SK-N-SH treated with all-trans-retinoic acid at 6 μM for 48 hours (cell line): ENCODE data around the gene PANK3.

ENCODE experiments used
- ATAC-seq: fragments of 200-7000 bp; cut with Tn5 transposase; 3 replicates; pipeline ENCODE4 v1.9.1; 2020; ENCODE audit warnings: mild to moderate bottlenecking, moderate library complexity
- ARNTL ChIP-seq: fragments of 450-650 bp; formaldehyde crosslinking; IDR thresholded peaks from 2 replicates; pipeline ENCODE4 v1.5.0; 2020; ENCODE audit warnings: low read depth, mild to moderate bottlenecking, moderate library complexity, borderline replicate concordance
- BACH2 ChIP-seq: fragments of 250-450 bp; sonication (Bioruptor Pico); IDR thresholded peaks from 2 replicates; pipeline ENCODE4 v1.9.0; 2021; ENCODE audit warnings: mild to moderate bottlenecking, borderline replicate concordance
- CREB5 ChIP-seq: fragments of 250-450 bp; sonication (Bioruptor Pico); IDR thresholded peaks from 2 replicates; pipeline ENCODE4 v1.5.1; 2020; ENCODE audit warnings: low read depth, mild to moderate bottlenecking, moderate library complexity
- CSDC2 ChIP-seq: fragments of 250-450 bp; sonication (Bioruptor Pico); IDR thresholded peaks from 2 replicates; pipeline ENCODE4 v1.5.0; 2020; ENCODE audit warnings: mild to moderate bottlenecking, moderate library complexity
- ESRRG ChIP-seq: fragments of 250-450 bp; sonication (Bioruptor Pico); IDR thresholded peaks from 2 replicates; pipeline ENCODE4 v1.6.1; 2021; ENCODE audit warnings: mild to moderate bottlenecking
- GLIS3 ChIP-seq: fragments of 250-450 bp; sonication (Bioruptor Pico); IDR thresholded peaks from 2 replicates; pipeline ENCODE4 v1.5.0; 2020; ENCODE audit warnings: mild to moderate bottlenecking, moderate library complexity
- ISL1 ChIP-seq: fragments of 250-450 bp; sonication (Bioruptor Pico); IDR thresholded peaks from 2 replicates; pipeline ENCODE4 v2.1.2; 2022; ENCODE audit warnings: mild to moderate bottlenecking, moderate library complexity
- OSR1 ChIP-seq: fragments of 250-450 bp; sonication (Bioruptor Pico); IDR thresholded peaks from 2 replicates; pipeline ENCODE4 v1.8.0; 2022; ENCODE audit warnings: moderate library complexity, mild to moderate bottlenecking, inconsistent platforms
- PATZ1 ChIP-seq: fragments of 250-450 bp; sonication (Bioruptor Pico); IDR thresholded peaks from 2 replicates; pipeline ENCODE4 v1.8.0; 2020; ENCODE audit warnings: mild to moderate bottlenecking, moderate library complexity, borderline replicate concordance
- PPARA ChIP-seq: fragments of 250-450 bp; sonication (Bioruptor Pico); IDR thresholded peaks from 2 replicates; pipeline ENCODE4 v1.5.0; 2020; ENCODE audit warnings: mild to moderate bottlenecking, borderline replicate concordance
- RARB ChIP-seq: fragments of 250-450 bp; sonication (Bioruptor Pico); IDR thresholded peaks from 2 replicates; pipeline ENCODE4 v1.8.0; 2021; ENCODE audit warnings: mild to moderate bottlenecking, moderate library complexity
- TCF4 ChIP-seq: fragments of 250-450 bp; sonication (Bioruptor Pico); IDR thresholded peaks from 2 replicates; pipeline ENCODE4 v1.8.0; 2021; ENCODE audit warnings: mild to moderate bottlenecking, moderate library complexity, borderline replicate concordance
- TOX ChIP-seq: fragments of 250-450 bp; sonication (Bioruptor Pico); IDR thresholded peaks from 2 replicates; pipeline ENCODE4 v1.8.0; 2021; ENCODE audit warnings: mild to moderate bottlenecking, moderate library complexity, borderline replicate concordance
- TSHZ2 ChIP-seq: fragments of 250-450 bp; sonication (Bioruptor Pico); IDR thresholded peaks from 2 replicates; pipeline ENCODE4 v1.5.0; 2020; ENCODE audit warnings: mild to moderate bottlenecking, moderate library complexity
- ZC3H10 ChIP-seq: fragments of 250-450 bp; sonication (Bioruptor Pico); IDR thresholded peaks from 2 replicates; pipeline ENCODE4 v1.5.1; 2021; ENCODE audit warnings: mild to moderate bottlenecking, moderate library complexity
- ZFP3 ChIP-seq: fragments of 250-450 bp; sonication (Bioruptor Pico); IDR thresholded peaks from 2 replicates; pipeline ENCODE4 v1.5.0; 2020; ENCODE audit warnings: mild to moderate bottlenecking, moderate library complexity
- ZFP30 ChIP-seq: fragments of 450-650 bp; formaldehyde crosslinking; IDR thresholded peaks from 2 replicates; pipeline ENCODE4 v1.5.0; 2022; ENCODE audit warnings: mild to moderate bottlenecking, moderate library complexity
- ZNF565 ChIP-seq: fragments of 450-650 bp; formaldehyde crosslinking; conservative IDR thresholded peaks from 2 replicates; pipeline ENCODE4 v1.5.0; 2020; ENCODE audit warnings: low read depth, mild to moderate bottlenecking, moderate library complexity
- ZNF70 ChIP-seq: fragments of 450-650 bp; formaldehyde crosslinking; IDR thresholded peaks from 2 replicates; pipeline ENCODE4 v1.5.0; 2020; ENCODE audit warnings: mild to moderate bottlenecking, moderate library complexity
- ZNF8 ChIP-seq: fragments of 450-650 bp; formaldehyde crosslinking; IDR thresholded peaks from 2 replicates; pipeline ENCODE4 v1.5.0; 2020; ENCODE audit warnings: mild to moderate bottlenecking, moderate library complexity
- TF ChIP-seq, protein P1 (sequence below): fragments of 250-450 bp; sonication (Bioruptor Pico); IDR thresholded peaks from 2 replicates; pipeline ENCODE4 v1.5.1; 2021; ENCODE audit warnings: mild to moderate bottlenecking, moderate library complexity

The PANK3 gene

GRCh38 chr5:168557389-168557788 lies 21.8 kb downstream of the PANK3 start:
- no peak for TF ChIP-seq TOX (CRISPR knock-in tag)
- TF ChIP-seq PPARA (CRISPR knock-in tag) = no peak
- no peak for TF ChIP-seq RARB (CRISPR knock-in tag)
- TF ChIP-seq, all 23 proteins: peak for 0
- no peak for ATAC-seq

DNA sequence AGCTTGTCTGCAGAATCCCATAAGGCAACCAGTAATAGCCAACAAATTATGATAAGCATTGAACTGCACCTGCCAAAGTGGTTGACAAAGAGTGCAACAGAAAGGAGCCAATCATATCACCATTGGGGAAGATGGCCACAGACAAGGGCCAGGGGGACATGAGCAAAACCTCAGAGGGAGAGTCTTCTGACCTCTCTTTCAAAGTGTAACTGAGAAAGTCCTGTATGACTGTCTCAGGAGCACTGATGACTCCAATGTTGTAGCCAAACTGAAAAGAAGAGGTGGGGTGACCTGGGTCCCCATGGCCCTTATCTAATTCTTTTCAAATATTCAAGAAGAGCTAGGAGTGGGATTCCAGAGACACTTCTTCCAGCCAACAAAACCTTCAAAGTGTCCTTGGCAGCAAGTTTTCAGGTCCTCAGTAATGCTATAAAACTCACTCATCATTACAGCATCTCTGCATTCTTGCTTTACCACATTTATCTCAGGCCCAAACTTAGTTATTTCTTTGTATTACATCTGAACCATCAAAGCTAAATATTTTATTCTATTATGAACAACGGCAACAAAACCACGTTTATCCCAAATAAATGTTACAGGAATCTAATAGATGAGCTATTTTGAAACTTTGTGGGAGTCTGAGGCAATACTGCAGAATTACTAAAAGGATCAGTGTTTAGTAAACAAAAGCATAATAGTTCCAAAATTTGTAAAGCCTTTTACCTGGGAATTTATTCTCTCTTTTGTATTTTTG lies 25.6 kb downstream of the PANK3 start:
- TF ChIP-seq ESRRG (CRISPR knock-in tag) (no peak), ISL1 (CRISPR knock-in tag) (0 out of 2 replicates have a peak, but pooled peaks have one; percentile 11)
- ATAC-seq = no peak

GRCh38 chr5:168552146-168552545 lies 27.0 kb downstream of the PANK3 start:
- 0 out of 2 replicates have a peak, but pooled peaks have one; percentile 22 for TF ChIP-seq ISL1 (CRISPR knock-in tag)
- TF ChIP-seq ZC3H10 (CRISPR knock-in tag) = no peak
- no peak for TF ChIP-seq RARB (CRISPR knock-in tag)
- no peak for TF ChIP-seq BACH2 (CRISPR knock-in tag)
- peak; percentile 67 for ATAC-seq

GRCh38 chr5:168550656-168551055 lies 28.5 kb downstream of the PANK3 start:
- TF ChIP-seq ESRRG (CRISPR knock-in tag) = no peak
- no peak for TF ChIP-seq TOX (CRISPR knock-in tag)
- no peak for TF ChIP-seq ZNF70
- no peak for TF ChIP-seq PATZ1 (CRISPR knock-in tag)
- TF ChIP-seq CSDC2 (CRISPR knock-in tag) = no peak
- TF ChIP-seq ARNTL (CRISPR knock-in tag) = no peak
- no peak for TF ChIP-seq ISL1 (CRISPR knock-in tag)
- TF ChIP-seq TCF4 = no peak
- TF ChIP-seq ZC3H10 (CRISPR knock-in tag) = no peak
- no peak for TF ChIP-seq GLIS3 (CRISPR knock-in tag)
- no peak for TF ChIP-seq ZNF565
- TF ChIP-seq TSHZ2 (CRISPR knock-in tag) = no peak
- TF ChIP-seq ZFP3 (CRISPR knock-in tag) = no peak
- TF ChIP-seq ZNF8 (CRISPR knock-in tag) = no peak
- TF ChIP-seq PPARA (CRISPR knock-in tag) = no peak
- no peak for TF ChIP-seq ZFP30 (CRISPR knock-in tag)
- TF ChIP-seq BACH2 (CRISPR knock-in tag) = no peak
- no peak for TF ChIP-seq OSR1
- TF ChIP-seq, protein P1, sequence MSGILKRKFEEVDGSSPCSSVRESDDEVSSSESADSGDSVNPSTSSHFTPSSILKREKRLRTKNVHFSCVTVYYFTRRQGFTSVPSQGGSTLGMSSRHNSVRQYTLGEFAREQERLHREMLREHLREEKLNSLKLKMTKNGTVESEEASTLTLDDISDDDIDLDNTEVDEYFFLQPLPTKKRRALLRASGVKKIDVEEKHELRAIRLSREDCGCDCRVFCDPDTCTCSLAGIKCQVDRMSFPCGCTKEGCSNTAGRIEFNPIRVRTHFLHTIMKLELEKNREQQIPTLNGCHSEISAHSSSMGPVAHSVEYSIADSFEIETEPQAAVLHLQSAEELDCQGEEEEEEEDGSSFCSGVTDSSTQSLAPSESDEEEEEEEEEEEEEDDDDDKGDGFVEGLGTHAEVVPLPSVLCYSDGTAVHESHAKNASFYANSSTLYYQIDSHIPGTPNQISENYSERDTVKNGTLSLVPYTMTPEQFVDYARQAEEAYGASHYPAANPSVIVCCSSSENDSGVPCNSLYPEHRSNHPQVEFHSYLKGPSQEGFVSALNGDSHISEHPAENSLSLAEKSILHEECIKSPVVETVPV (CRISPR knock-in tag) = no peak
- no peak for ATAC-seq

DNA sequence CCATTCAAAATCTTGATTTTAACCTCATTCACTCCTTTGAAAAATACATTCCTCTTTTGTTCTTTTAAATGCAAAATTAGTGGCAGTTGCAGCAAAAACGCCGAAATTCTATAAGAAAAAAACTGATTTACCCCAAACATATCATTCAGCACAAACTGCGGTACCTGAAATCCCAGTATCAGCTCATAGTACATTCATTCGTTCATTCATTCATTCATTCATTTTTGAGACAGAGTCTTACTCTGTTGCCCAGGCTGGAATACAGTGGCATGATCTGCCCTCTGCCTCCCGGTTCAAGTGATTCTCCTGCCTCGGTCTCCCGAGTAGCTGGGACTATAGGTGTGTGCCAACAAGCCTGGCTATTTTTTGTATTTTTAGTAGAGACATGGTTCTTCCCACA lies 29.6 kb downstream of the PANK3 start:
- ATAC-seq = no peak
- TF ChIP-seq TSHZ2 (CRISPR knock-in tag) = no peak
- no peak for TF ChIP-seq ZNF70
- no peak for TF ChIP-seq GLIS3 (CRISPR knock-in tag)
- no peak for TF ChIP-seq OSR1
- TF ChIP-seq TOX (CRISPR knock-in tag) = no peak
- TF ChIP-seq BACH2 (CRISPR knock-in tag) = no peak
- no peak for TF ChIP-seq CREB5 (CRISPR knock-in tag)
